ENCODE results near the gene GALNT18.

DNA sequence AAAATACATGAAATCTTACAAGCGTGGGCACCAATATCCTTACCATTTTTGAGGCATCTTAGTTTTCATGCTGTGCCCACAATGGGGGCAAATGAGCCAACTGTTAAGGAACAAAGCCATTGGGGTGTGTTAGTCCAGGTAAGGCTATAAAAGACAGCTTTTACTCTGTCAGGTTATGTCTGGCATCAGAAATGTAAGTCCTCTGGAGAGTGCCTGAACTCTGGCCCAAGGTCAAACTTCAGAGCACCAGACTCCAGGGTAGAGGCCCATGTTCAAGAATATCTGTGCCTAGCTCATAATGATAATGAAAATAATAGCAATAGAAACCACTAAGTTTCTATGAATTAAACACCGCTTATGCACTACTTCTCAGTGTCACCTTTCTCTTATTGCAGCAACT is 374.2 kb downstream of the GALNT18 start:
- TF ChIP-seq, protein P1, sequence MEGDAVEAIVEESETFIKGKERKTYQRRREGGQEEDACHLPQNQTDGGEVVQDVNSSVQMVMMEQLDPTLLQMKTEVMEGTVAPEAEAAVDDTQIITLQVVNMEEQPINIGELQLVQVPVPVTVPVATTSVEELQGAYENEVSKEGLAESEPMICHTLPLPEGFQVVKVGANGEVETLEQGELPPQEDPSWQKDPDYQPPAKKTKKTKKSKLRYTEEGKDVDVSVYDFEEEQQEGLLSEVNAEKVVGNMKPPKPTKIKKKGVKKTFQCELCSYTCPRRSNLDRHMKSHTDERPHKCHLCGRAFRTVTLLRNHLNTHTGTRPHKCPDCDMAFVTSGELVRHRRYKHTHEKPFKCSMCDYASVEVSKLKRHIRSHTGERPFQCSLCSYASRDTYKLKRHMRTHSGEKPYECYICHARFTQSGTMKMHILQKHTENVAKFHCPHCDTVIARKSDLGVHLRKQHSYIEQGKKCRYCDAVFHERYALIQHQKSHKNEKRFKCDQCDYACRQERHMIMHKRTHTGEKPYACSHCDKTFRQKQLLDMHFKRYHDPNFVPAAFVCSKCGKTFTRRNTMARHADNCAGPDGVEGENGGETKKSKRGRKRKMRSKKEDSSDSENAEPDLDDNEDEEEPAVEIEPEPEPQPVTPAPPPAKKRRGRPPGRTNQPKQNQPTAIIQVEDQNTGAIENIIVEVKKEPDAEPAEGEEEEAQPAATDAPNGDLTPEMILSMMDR (IDR thresholded peaks at IDR 0.05; ENCODE audit: low read length): no peak
- no peak for TF ChIP-seq EZH2 (optimal IDR thresholded peaks at IDR 0.05; ENCODE audit: low read depth, low read length)
